Stimulated activated CD4-positive, alpha-beta T cell treated with anti-CD3 and anti-CD28 coated beads, TNF-alpha, amount 100 ng/mL, for 1 hour (primary cell): Measurements from ENCODE around the gene ZNF76.
A peak's percentile ranks its signal among the peaks of the same experiment; 100 is the strongest.

Experiments used
- DNase-seq, 3 donors: peaks; one replicate each; pipeline ENCODE4 v3.0.0-alpha.2; 2020; ENCODE audit warnings: low read depth in 3 of 3, low spot score in 1 of 3

Gene ZNF76

DNA sequence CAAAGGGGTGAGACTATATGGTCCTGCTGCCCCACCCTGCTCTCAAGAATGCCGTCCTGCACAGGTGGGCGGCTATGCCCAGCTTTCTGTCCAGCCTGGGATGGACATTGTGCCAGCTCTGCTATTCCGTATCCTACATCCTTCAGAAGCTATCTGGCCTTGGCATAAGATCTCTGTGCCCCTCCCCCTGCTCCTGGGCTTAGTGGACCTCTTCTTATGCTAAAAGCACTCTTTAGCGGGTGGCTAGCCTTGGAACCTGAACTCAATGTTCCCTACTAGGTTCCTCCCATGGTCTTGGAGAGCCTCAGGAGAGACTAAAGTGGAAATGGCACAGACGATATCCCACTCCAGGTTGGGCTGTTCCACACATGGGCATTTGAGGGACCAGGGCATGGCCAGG lies 23.3 kb upstream of the ZNF76 start:
- no peak for DNase-seq

DNA sequence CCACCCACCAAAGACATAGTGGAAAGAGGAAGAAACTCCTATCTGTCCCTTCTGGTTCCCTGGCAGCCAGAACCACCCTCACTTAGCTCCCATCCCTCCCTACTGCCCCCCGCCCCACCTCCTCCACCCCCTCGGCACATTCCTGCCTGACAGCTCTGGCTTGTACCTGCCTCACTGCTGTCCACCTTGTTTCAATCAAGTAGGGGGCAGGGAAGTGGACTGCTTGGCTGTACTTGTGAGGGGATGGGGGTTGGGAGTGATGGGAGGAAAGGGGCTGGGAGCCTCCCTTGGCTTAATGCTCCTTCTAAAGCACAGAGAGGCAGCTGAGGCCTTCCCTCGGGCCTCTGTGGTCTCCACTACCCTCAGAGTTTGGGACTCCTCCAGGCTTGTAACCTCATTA lies 22.1 kb upstream of the ZNF76 start:
- no peak for DNase-seq

DNA sequence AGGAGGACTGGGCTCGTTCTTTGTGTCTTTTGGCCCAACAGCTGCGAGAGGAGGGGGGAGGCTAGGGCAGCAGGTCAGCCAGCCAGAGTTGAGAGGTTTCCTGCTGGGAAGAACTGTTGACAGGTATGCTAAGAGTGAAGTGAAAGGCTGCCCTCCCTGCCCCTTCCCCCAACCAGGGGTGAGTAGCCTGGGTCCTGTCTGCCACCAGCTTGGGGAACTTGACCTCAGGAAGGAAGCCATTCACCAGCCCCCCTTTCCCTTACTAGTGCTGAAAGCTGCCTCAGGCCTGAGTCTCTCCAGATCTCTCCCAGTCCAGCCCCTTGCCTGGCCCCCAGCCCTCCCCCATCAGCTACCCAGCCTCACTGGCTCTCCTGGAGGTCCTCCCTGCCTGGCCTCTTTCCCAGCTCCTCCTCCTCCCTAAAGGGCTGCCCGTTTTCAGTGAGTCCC lies 20.7 kb upstream of the ZNF76 start:
- DNase-seq: no peak

DNA sequence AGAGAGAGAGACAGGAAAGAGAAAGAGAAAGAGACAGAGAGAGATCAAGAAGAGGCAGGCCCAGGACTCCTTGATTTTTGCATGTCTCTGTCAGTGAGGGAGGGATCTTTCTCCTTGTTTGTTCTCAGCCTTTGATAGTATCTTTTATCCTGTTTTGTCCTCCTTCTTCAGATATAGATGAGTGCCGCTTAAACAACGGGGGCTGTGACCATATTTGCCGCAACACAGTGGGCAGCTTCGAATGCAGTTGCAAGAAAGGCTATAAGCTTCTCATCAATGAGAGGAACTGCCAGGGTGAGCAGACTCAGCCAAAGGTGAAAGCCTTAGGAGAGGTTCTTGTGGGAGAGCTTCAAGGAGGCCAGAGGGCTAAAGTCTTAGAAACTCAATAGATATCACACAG lies 20.0 kb upstream of the ZNF76 start:
- no peak for DNase-seq

DNA sequence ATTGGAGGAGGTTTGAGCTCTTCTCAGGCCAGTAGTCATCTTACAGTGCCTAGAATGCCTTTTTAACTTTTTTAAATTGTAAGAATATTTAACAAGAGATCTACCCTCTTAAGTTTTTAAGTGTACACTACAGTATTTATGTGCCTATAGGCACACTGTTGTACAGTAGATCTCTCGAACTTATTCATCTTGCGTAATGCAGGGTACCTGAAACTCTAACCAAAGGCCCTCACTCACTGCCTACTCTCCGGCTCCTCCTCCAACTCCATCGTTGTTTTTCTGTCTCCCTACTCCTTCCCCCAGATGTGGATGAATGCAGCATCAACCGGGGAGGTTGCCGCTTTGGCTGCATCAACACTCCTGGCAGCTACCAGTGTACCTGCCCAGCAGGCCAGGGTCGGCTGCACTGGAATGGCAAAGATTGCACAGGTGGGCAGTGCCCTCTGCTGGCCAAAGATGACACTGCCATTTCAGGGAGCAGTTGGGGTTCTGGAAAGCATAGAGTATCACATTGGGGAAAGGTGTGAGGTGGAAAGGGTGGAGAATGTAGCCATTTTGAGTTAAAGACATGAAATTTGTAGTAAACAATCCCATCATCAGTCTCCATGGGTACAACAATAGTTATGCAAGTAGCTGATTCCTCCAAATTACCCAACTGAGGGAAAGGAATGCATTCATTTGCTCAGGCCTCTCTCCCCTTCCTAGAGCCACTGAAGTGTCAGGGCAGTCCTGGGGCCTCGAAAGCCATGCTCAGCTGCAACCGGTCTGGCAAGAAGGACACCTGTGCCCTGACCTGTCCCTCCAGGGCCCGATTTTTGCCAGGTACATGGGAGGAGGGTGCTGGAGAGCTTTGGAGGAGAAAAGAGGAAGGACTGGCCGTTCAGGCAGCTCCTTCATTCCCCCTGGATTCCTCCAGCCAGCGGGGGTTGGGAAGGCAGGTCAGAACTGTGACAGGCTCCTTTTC lies 18.4 kb upstream of the ZNF76 start:
- peak; percentile 32 to 69 (median 49) for DNase-seq

DNA sequence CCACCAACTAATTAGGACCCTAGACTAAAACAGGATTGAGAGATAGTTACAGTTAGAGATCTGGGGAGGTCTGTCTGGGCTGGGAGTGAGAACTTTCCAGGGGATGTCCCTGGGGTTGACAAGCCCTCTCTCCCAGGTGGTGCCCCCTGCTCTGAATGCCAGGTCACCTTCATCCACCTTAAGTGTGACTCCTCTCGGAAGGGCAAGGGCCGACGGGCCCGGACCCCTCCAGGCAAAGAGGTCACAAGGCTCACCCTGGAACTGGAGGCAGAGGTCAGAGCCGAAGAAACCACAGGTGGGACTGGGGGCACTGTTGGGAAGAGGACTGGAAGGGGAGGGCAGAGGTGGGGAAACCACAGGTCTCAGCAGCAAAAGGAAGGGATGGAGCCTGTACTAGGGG lies 17.0 kb upstream of the ZNF76 start:
- DNase-seq: no peak

DNA sequence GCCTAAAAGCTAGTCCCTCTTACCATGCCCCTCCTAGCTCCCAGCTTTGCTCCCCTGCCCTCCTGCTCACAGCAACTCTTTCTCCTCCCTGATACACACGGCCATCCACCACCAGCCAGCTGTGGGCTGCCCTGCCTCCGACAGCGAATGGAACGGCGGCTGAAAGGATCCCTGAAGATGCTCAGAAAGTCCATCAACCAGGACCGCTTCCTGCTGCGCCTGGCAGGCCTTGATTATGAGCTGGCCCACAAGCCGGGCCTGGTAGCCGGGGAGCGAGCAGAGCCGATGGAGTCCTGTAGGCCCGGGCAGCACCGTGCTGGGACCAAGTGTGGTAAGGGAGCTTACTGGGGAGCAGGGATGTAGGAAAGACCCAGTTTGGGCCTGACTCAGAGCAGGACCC lies 16.6 kb upstream of the ZNF76 start:
- DNase-seq: no peak

DNA sequence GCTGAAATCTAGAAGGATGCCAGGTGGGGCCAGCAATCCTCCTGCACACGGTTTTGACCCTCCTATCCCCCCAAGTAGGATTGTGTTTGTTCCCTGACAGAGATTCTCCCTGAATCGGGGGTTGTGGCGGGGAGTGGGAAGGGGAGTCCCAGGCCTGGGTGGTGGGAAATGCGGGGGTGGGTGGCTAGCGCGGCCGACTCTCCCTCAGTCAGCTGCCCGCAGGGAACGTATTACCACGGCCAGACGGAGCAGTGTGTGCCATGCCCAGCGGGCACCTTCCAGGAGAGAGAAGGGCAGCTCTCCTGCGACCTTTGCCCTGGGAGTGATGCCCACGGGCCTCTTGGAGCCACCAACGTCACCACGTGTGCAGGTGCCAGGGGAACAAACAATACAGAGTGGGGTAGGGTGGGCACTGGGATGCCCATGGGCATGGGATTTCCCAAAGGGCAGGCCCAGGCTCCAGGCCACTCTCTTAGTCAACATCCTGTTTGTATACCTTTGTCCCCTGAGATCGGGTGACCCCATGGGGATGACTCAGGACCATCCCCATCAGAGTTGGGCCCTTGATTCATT lies 16.1 kb upstream of the ZNF76 start:
- DNase-seq: no peak

DNA sequence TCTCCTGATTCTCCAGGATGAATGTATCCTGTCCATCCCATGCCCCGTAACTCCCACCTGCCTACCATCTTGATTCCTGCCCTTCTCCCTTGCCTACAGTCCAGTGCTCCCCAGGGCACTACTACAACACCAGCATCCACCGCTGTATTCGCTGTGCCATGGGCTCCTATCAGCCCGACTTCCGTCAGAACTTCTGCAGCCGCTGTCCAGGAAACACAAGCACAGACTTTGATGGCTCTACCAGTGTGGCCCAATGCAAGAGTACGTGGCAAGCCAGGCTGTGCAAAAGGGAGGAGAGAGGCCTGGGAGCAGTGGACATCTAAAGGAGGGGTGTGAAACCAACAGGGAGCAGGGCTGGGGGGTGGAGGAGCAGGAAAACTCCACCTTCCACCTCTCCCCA lies 15.0 kb upstream of the ZNF76 start:
- DNase-seq: no peak

DNA sequence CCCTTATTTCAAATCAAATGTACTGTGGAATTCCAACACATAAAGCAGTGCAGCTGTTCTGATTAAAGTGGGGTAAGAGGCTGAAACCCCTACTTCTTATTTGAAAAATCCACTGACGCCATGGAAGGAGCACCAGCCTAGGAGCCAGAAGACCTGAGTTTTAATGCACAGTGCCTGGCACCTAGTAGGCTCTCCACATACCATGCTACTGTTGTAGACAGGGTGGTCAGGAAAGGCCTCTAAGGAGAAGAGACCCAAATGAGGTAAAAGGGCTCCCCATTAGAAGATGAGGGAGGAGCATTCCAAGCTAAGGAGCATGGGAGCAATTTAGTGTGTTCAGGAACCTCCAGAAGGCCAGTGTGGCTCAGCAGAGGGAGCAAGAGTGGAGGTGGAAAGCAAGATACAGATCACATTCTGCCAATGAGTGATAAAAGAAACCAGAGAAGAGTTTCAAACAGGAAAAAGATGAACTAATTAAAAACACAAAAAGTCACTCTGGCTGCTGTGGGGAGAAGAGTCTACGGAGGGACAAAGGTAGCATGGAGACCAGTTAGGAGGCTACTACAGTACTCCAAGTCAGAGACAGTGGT lies 11.8 kb upstream of the ZNF76 start:
- no peak for DNase-seq

DNA sequence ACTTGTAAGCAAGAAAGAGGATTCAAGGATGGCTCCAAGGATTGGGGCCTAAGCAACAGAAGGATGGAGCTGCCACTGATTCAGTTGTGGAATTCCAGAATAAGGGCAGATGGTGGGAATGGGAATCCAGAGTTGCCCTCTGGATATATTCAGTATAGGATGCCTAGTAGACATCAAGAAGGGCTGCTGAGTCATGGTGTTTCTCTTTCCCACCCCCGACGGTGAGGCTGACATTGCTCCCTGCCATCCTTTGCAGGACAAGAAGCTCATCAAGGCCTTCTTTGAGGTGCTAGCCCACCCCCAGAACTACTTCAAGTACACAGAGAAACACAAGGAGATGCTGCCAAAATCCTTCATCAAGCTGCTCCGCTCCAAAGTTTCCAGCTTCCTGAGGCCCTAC lies 11.2 kb upstream of the ZNF76 start:
- DNase-seq: no peak

DNA sequence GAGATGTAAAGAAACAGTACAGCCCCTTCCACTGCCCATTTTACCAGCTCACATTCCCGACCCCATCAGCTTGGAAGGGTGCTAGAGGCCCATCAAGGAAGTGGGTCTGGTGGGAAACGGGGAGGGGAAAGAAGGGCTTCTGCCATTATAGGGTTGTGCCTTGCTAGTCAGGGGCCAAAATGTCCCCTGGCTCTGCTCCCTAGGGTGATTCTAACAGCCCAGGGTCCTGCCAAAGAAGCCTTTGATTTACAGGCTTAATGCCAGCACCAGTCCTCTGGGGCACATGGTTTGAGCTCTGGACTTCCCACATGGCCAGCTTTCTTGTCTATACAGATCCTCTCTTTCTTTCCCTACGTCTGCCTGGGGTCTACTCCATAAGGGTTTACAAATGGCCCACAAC lies 10.6 kb upstream of the ZNF76 start:
- DNase-seq: no peak

DNA sequence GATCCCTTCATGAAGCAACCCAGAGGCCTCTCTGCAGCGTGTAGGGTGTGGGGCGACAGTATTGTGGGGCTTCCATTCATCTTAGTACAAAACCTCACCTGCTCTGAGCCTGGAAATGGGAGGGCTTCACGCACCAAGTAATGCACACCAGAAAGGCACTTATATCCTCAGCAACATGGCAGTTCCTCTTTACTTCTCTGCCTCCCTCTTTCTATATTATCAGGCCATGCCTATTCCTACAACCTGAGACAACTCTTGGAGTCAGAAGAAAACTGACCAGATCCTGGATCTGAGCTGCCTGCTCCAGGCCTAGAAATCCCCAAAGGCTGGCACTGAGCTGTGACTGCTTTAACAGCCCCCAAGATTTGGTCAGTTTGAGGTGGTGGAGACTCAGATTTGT lies 7.6 kb upstream of the ZNF76 start:
- DNase-seq: no peak

DNA sequence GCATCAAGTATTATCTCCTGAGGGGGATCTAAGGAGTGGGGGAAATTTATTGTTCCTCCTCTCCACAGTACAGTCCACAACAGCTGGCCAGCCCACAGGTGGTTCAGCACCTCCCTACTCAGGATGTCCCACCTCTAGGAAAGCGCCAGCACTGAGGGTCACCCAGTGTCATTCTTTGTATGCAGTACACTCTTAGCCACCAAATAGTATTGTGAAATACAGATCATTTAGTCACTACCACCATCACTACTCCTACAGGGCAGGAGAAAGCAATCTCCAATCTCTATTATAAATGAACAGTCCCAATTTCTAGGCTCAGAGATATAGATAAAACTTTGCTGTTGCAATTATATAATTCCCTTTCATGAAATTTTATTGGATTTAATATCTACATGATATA lies 6.3 kb upstream of the ZNF76 start:
- no peak for DNase-seq

DNA sequence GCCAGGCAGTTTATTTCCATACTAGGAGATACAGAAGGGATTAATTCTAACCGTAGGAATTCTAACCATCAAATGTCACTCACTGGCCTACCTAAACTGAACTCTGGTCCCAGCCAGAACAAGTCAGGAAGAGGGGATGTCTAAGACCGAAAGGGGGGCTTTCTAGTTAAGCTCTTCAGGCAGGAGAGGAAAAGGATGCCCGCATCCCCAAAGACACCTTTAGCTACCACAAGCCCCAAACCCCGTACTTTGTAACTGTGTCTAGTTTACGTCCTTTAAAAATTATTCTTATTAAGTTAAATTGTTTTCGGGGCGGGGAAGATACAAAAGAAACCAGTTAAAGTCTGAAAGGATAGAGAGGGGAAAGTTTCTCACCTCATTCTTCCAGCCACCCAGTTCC lies 1.2 kb upstream of the ZNF76 start:
- no peak for DNase-seq

DNA sequence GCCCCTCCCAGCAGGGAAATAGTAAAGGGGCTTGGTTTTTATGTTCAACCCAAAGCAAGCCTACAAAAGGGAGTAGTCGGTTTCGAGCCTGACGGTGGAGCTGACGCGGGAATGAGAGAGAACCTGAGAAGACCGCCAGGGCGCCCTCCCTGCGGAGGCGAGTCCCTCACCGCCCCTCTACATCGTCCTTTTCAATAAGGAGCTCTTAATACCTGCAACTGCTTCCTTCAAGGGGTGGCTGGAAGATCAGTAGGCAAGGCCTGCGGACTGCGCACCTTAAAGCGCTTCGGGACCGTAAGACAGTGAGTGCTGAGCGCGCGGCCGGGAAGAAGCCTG lies 709 bp upstream of the ZNF76 start:
- DNase-seq: no peak

DNA sequence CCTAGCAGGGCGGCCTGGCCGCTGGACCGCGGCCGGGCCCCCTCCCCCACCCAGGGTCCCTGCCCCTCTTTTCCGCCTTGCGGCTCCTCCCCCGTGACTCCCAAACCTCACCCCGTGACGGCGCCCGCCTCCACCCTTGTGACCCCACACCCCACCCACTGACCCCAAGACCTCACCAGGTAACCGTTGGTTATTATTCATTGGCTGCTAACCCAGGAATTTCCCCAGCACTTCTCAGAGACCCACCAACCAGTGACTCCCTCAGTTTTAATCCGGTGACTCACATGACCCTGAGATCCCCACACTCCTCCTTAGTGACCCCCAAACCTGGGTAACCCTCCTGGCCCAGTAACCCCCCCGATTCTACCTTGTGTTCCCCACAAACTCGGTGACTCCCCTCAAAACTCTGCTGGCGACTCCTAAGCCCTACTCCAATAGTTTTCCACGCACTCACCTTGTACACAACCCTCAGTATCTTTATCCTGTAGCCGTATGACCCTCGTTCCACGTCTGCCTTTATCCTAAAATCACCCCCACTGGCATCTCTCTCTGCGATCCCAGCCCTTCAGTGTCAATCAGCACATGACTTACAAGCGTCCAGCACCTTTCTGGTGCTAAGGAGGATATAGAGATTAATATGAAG lies 534 bp downstream of the ZNF76 start:
- peak; percentile 42 to 62 (median 56) for DNase-seq

DNA sequence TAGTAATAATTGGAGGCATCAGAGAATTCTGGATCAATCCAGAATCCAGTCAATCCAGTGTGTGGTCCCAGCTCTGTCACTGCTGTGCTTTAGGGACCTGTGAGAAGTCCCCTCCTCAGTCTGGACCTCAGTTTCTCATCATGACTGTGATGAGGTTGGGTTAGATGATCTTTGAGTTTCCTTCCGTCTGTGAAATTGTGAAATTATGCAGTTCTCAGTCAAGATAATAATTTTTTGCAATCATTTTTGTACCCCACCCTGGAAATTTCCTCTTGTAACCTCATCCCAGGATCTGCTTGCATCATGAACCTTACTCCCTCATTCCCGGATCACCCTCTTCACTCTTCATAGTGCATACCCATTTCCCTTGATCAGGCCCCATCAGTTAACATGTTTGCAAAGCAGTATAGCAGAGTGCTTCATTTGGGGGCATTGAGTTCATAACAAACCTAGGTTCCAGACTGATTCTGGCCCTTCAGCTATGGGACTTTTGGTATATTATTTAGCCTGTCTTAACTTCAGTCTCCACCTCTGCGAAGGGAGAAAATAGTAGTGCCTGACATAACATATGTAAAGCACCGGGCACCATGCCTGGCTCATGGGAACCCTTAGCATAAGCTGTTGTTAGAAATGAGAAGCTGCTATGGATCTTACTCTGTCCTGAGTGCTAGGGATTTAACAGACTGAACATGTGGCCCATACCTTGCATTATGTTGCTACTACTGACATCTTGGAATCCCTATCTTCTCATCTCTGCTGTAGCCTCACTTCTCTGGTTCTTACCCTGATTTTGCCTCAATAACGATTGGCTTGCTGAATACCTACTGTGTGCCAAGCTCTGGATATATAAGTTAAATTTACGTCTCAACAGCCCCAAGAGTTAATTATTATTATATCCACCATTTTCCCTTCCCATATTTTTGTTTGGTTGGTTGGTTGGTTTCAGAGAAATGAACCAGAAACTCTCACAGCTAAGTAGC lies 1.3 kb downstream of the ZNF76 start:
- no peak for DNase-seq

DNA sequence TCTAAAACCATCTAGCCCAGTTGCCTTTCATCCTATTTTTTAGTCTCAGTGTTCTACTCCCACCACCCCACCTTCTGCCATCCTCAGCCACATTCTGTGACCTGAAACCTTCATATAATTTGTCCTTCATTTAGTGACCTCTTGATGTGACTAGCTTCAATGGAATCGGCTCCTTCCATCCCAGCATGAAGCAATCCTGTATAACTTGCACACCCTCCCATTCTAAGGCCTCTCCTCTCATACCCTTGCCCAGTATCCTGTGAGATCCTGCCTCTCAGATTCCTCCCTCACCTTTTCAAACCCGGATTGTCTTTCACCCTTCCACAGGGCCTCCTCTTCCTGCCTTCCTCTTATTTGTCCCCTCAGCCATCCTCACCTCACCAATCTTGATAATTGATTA lies 3.1 kb downstream of the ZNF76 start:
- DNase-seq: no peak

DNA sequence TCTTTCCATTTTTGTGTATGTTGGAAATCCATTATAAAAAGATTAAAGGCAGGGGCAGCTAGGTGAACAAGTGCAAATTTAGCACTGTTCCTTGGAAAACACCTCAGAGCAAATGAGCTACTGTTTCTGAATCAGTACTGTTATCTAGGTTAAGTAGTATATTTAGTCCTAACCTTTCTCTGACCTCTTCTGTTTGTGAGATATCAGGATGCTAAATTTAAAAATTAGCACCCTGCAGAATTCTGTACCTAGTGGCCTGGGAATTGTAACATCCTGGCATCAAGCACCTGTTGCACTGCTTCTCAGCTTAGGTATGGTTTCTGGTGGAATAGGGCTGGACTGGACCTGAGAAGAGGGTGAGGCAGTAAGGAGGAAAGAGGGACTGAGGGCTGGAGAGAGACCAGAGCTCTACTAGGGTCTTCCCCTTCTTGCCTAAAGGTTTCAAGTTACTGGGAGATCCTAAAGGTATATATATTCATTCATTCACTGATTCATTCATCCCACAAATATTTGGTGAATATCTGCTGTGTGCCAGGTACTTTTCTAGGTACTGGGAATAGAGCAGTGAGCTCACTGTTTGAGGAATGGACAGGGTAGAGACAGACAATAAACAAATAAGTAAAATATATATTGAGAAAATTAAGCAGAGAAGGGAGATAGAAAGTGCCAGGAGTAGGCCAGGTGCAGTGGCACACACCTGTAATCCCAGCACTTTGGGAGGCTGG lies 5.2 kb downstream of the ZNF76 start:
- no peak for DNase-seq
